ENCODE measurements around the gene COQ8B.

- TF ChIP-seq CTCF (IDR thresholded peaks at IDR 0.05) = no peak
- TF ChIP-seq POLR2A (IDR thresholded peaks at IDR 0.05) = no peak
These were observed 29.1 kb downstream of the COQ8B start for GRCh38 chr19:40687525-40688016.

Data from thyroid gland (tissue), 4 donors.